IMR-90 (cell line): ENCODE measurements around the gene UBE2B. TPM values are rescaled to one million over a fixed set of nuclear protein-coding genes. Genes with fewer than 3 reads are reported as not detected.
A peak's percentile ranks its signal among the peaks of the same experiment; 100 is the strongest.

Experiments used
- ATAC-seq: fragments of 200-7000 bp; cut with Tn5 transposase; 2 replicates; pipeline ENCODE4 v1.9.1; 2020; ENCODE audit warnings: low read depth, mild to moderate bottlenecking, moderate library complexity
- BruUV-seq: library from RNA; stranded (reverse); fragments of 400-500 nt; replicated peaks from 2 replicates; lab custom pipeline; 2021; lab: Mats Ljungman, UMichigan
- CTCF ChIA-PET: fragments of 300-600 bp; formaldehyde crosslinking; extraction: SDS; loops from one replicate; lab custom pipeline; 2021; ENCODE audit warnings: antibody characterized with exemption; lab: Yijun Ruan, JAX
- POLR2A ChIA-PET: fragments of 300-600 bp; sonication (Branson Sonifier 250); formaldehyde crosslinking; loops from one replicate; lab custom pipeline; 2022; ENCODE audit warnings: antibody characterized with exemption; ENCODE audit not compliant: unreplicated experiment; lab: Charles Lee
- DNase-seq: peaks from one replicate; pipeline ENCODE4 v3.0.0; 2013
- H2AFZ ChIP-seq: replicated peaks from 2 replicates; pipeline ENCODE3; 2013; ENCODE audit warnings: low read length, mild to moderate bottlenecking; ENCODE audit not compliant: poor library complexity
- H2AK5ac ChIP-seq: 2 replicates; pipeline ENCODE4 v1.6.1; 2013; ENCODE audit warnings: low read depth, low read length, inconsistent platforms
- H2AK9ac ChIP-seq: replicated peaks from 2 replicates; pipeline ENCODE3; 2013; ENCODE audit warnings: mild to moderate bottlenecking, low read depth, low read length, moderate library complexity; ENCODE audit not compliant: poor library complexity
- H2BK120ac ChIP-seq: 2 replicates; pipeline ENCODE4 v1.6.1; 2013; ENCODE audit warnings: low read depth, low read length, inconsistent platforms
- H2BK15ac ChIP-seq: 3 replicates; pipeline ENCODE4 v1.6.1; 2013; ENCODE audit warnings: low read depth, low read length, inconsistent platforms
- H2BK20ac ChIP-seq: 2 replicates; pipeline ENCODE4 v1.6.1; 2013; ENCODE audit warnings: low read depth, mild to moderate bottlenecking, inconsistent platforms, low read length, moderate library complexity
- H2BK5ac ChIP-seq: 2 replicates; pipeline ENCODE4 v1.6.1; 2013; ENCODE audit warnings: mild to moderate bottlenecking, low read depth, low read length, inconsistent platforms; ENCODE audit not compliant: poor library complexity, severe bottlenecking
- H3K14ac ChIP-seq: replicated peaks from 2 replicates; pipeline ENCODE4 v1.6.1; 2013; ENCODE audit warnings: low read depth, low read length, inconsistent platforms
- H3K18ac ChIP-seq: 2 replicates; pipeline ENCODE4 v1.6.1; 2013; ENCODE audit warnings: low read depth, low read length, control low read depth
- H3K23ac ChIP-seq: 2 replicates; pipeline ENCODE4 v1.6.1; 2013; ENCODE audit warnings: low read depth, low read length, inconsistent platforms
- H3K27ac ChIP-seq: 2 replicates; pipeline ENCODE4 v1.5.1; 2013; ENCODE audit warnings: mild to moderate bottlenecking, control low read depth, low read length; ENCODE audit not compliant: insufficient read depth
- H3K27me3 ChIP-seq: 2 replicates; pipeline ENCODE4 v1.6.1; 2013; ENCODE audit warnings: low read length; ENCODE audit not compliant: control insufficient read depth, insufficient read depth
- H3K36me3 ChIP-seq: 2 replicates; pipeline ENCODE4 v1.6.1; 2013; ENCODE audit warnings: low read length, mixed read lengths; ENCODE audit not compliant: control insufficient read depth, insufficient read depth
- H3K4ac ChIP-seq: 2 replicates; pipeline ENCODE4 v1.6.1; 2013; ENCODE audit warnings: low read depth, low read length, inconsistent platforms
- H3K4me1 ChIP-seq: 2 replicates; pipeline ENCODE4 v1.6.1; 2013; ENCODE audit warnings: low read length, mixed read lengths; ENCODE audit not compliant: control insufficient read depth, insufficient read depth
- H3K4me2 ChIP-seq: 2 replicates; pipeline ENCODE4 v1.6.1; 2013; ENCODE audit warnings: low read depth, mild to moderate bottlenecking, control low read depth, low read length, moderate library complexity
- H3K4me3 ChIP-seq: 2 replicates; pipeline ENCODE4 v1.5.1; 2013; ENCODE audit warnings: low read depth, mild to moderate bottlenecking, control low read depth, low read length, moderate library complexity; ENCODE audit not compliant: insufficient read depth
- H3K56ac ChIP-seq: 2 replicates; pipeline ENCODE4 v1.6.1; 2013; ENCODE audit warnings: low read length, inconsistent platforms; ENCODE audit not compliant: insufficient read depth; ENCODE audit errors: extremely low read depth
- H3K79me1 ChIP-seq, 2 experiments: 2 replicates each; pipeline ENCODE4 v1.6.1; 2013; ENCODE audit warnings: low read length in 2 of 2, inconsistent platforms in 1 of 2, low read depth in 1 of 2
- H3K9ac ChIP-seq: 2 replicates; pipeline ENCODE4 v1.6.1; 2013; ENCODE audit warnings: low read depth, low read length, control low read depth
- H3K9me1 ChIP-seq: 2 replicates; pipeline ENCODE4 v1.6.1; 2013; ENCODE audit warnings: low read length, inconsistent platforms; ENCODE audit not compliant: insufficient read depth
- H3K9me3 ChIP-seq: 2 replicates; pipeline ENCODE4 v1.6.1; 2013; ENCODE audit warnings: low read length; ENCODE audit not compliant: control insufficient read depth, insufficient read depth
- H4K20me1 ChIP-seq: 2 replicates; pipeline ENCODE4 v1.6.1; 2013; ENCODE audit warnings: low read length, inconsistent platforms; ENCODE audit not compliant: insufficient read depth
- H4K5ac ChIP-seq: 2 replicates; pipeline ENCODE4 v1.6.1; 2013; ENCODE audit warnings: mild to moderate bottlenecking, low read depth, low read length, control low read depth
- H4K8ac ChIP-seq, 2 experiments: 2 replicates each; pipeline ENCODE4 v1.6.1; 2013; ENCODE audit warnings: low read depth in 2 of 2, low read length in 2 of 2, control low read depth in 1 of 2, inconsistent platforms in 1 of 2
- H4K91ac ChIP-seq: 2 replicates; pipeline ENCODE4 v1.6.1; 2013; ENCODE audit warnings: low read depth, low read length, inconsistent platforms; ENCODE audit not compliant: insufficient read depth
- BHLHE40 ChIP-seq: fragments of 150-350 bp; IDR thresholded peaks from 2 replicates; pipeline ENCODE4 v1.6.1; 2016; ENCODE audit warnings: mild to moderate bottlenecking, low read depth, low read length
- CEBPB ChIP-seq: IDR thresholded peaks from 2 replicates; pipeline ENCODE4 v1.6.1; 2012; ENCODE audit warnings: low read depth, low read length, improper control_type of control experiment
- FOS ChIP-seq: fragments of 150-350 bp; IDR thresholded peaks from 2 replicates; pipeline ENCODE4 v1.6.1; 2016; ENCODE audit warnings: low read depth, low read length
- NFE2L2 ChIP-seq: fragments of 150-350 bp; IDR thresholded peaks from 2 replicates; pipeline ENCODE4 v1.6.1; 2016; ENCODE audit warnings: low read depth, mild to moderate bottlenecking, low read length
- SMC3 ChIP-seq: fragments of 150-350 bp; IDR thresholded peaks from 2 replicates; pipeline ENCODE4 v1.6.1; 2016; ENCODE audit warnings: low read depth, mild to moderate bottlenecking, antibody characterized with exemption, low read length, moderate library complexity
- USF2 ChIP-seq: fragments of 150-350 bp; IDR thresholded peaks from 2 replicates; pipeline ENCODE4 v1.6.1; 2017; ENCODE audit warnings: mild to moderate bottlenecking, antibody characterized with exemption, low read length, low read depth
- WGBS, 2 experiments: methylation state at CpG; one replicate each; pipeline versions ENCODE4 v1.1.5 to v1.1.7; 2013; ENCODE audit warnings: missing lambda C conversion rate in 2 of 2; ENCODE audit not compliant: insufficient read length in 1 of 2; ENCODE audit errors: extremely low coverage in 2 of 2; 5-methylcytosine and 5-hydroxymethylcytosine counted together
- dilution Hi-C: fragments of 300-500 bp; cut with HindIII; formaldehyde crosslinking; loops from one replicate; pipeline ENCODE4 v1.14.3; 2018; ENCODE audit warnings: low sequenced_read_pairs; ENCODE audit not compliant: unreplicated experiment
- in situ Hi-C: fragments of 300-500 bp; cut with MboI; formaldehyde crosslinking; loops from 3 replicates; pipeline ENCODE4 v1.14.3; 2019; ENCODE audit warnings: low sequenced_read_pairs, inconsistent platforms, mixed read lengths
- intact Hi-C: fragments of 100-400 bp; cut with micrococcal nuclease; formaldehyde crosslinking; loops from 2 replicates; pipeline ENCODE4 v1.10.0; 2022
- polyA plus RNA-seq, 3 experiments: library from polyadenylated mRNA; depleted of rRNA; stranded (reverse); fragments of >200 nt; gene quantifications; 2 replicates each; pipeline ENCODE4 v1.2.3, GENCODE V29; 2012; ENCODE audit warnings: low replicate concordance in 1 of 3
- total RNA-seq: library from RNA; depleted of rRNA; stranded (reverse); fragments of >200 nt; gene quantifications from 2 replicates; pipeline ENCODE4 v1.2.3, GENCODE V29; 2012

The UBE2B gene
- total and polyA plus RNA-seq, 2 of the 4 experiments (the other 2 are of a cell fraction): 6.3 to 46.0 TPM

- no peak overlapping the region for H4K91ac ChIP-seq
- H3K56ac ChIP-seq: no peak overlapping the region
- CTCF ChIA-PET: no interaction called here
- peaks cover 0 to 18% of the 10 kb centered on the region in 2 experiments; a peak in 2 of 4 replicates for H3K79me1 ChIP-seq
- H3K36me3 ChIP-seq: no peaks in the 10 kb centered on the region
- ATAC-seq (no peak), DNase-seq (peak; percentile 92)
- H3K4me2 ChIP-seq: no peak overlapping the region
- no peak overlapping the region for H2BK5ac ChIP-seq
- POLR2A ChIA-PET: no interaction called here
- TF ChIP-seq USF2 (peak; percentile 9; the same call in 1 of the 2 replicates), SMC3 (no peak), FOS (peak; percentile 84), NFE2L2 (no peak), BHLHE40 (peak; percentile 60), CEBPB (peak; percentile 77)
- dilution Hi-C loops (no loop called here), intact Hi-C loops (no loop called here), in situ Hi-C loops (no loop called here)
- no peaks in the 10 kb centered on the region for H3K9me3 ChIP-seq
- H4K8ac ChIP-seq: no peak overlapping the region
- H2BK20ac ChIP-seq: peak overlapping the region; percentile 54; the same call in 1 of the 2 replicates
- no TSS peak for BruUV-seq
- H2AK9ac ChIP-seq: peak overlapping the region; percentile 4
- peak overlapping the region; percentile 4; the same call in 1 of the 2 replicates for H3K4ac ChIP-seq
- no peak overlapping the region for H4K5ac ChIP-seq
- no peak overlapping the region for H3K23ac ChIP-seq
- H3K18ac ChIP-seq: no peak overlapping the region
- H2BK120ac ChIP-seq: 0 out of 2 replicates have a peak overlapping the region, but pooled peaks have one; percentile 4
- H2AFZ ChIP-seq: no peak overlapping the region
- H4K20me1 ChIP-seq: no peaks in the 10 kb centered on the region
- H3K4me1 ChIP-seq: peaks cover 31% of the 10 kb centered on the region
- no CpG with 5 or more reads among the region's 2 CpGs for WGBS, 2 experiments
- H3K27ac ChIP-seq: no peak overlapping the region
- no peak overlapping the region; the same call in 2 of the 3 replicates for H2BK15ac ChIP-seq
- H3K27me3 ChIP-seq: no peaks in the 10 kb centered on the region
- peaks cover 25% of the 10 kb centered on the region for H3K9me1 ChIP-seq
- H2AK5ac ChIP-seq: no peak overlapping the region
- no peak overlapping the region for H3K4me3 ChIP-seq
- H3K14ac ChIP-seq: no peak overlapping the region
- no peak overlapping the region for H3K9ac ChIP-seq
These were observed 64.2 kb downstream of the UBE2B start for GRCh38 chr5:134435560-134435959.
